ENCODE data around the gene LAIR2. TPM values are rescaled to one million over a fixed set of nuclear protein-coding genes. Genes with fewer than 3 reads are reported as not detected.

LAIR2 gene
- total and polyA plus RNA-seq, 2 of the 13 experiments (the other 11 are each of a cell fraction or from before 2014, with no cell fraction given): 1.3 to 1.9 TPM

DNA sequence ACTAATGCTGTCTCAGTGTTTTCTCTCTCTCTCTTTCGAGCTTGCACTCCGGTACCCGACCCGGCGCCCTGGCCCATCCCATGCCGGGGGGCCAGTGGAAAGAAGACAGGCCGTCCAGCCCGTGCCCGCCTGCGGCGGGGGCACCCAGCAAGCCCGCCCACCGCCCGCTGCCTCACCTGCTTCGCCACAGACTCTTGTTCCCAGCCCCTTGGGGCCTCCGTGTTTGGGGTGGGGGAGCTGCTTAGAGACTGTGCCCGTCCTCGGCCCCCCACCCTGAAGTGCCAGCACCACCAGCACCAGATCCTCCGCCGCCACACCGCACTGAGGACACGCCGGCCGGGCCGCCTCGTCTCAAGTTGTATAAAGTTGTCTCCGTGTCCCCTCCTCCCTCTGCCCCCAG, 41.4 kb upstream of the LAIR2 start:
- FAIRE-seq (no peak), DNase-seq (ENCODE audit: low spot score) (no peak), ATAC-seq (no peak)
- Histone ChIP-seq H3K36me3 (replicated peaks in 1 of 2; ENCODE audit: control insufficient read depth in 1 of 2, insufficient read depth in 2 of 2, low read length in 2 of 2) (peaks cover 23 to 45% of the 10 kb centered on the region in 2 experiments), H3K79me2 (ENCODE audit: insufficient read depth, low read length) (peaks cover 12% of the 10 kb centered on the region), H3K4me3 (replicated peaks in 1 of 3; ENCODE audit: insufficient read depth in 1 of 3, low read depth in 2 of 3, low read length in 3 of 3) (no peak overlapping the region), H3K4me1 (ENCODE audit: insufficient read depth, low read length) (peaks cover 21% of the 10 kb centered on the region), H3K27ac (ENCODE audit: extremely low read length, insufficient read depth, low read length) (no peak overlapping the region), H3K4me2 (ENCODE audit: low read depth, low read length) (no peak overlapping the region), H3K9me3 (ENCODE audit: low read length) (no peaks in the 10 kb centered on the region), H4K20me1 (ENCODE audit: insufficient read depth, low read length) (peaks cover 10% of the 10 kb centered on the region; the same call in 1 of the 2 replicates), H2AFZ (ENCODE audit: low read length) (no peak overlapping the region), H3K27me3 (ENCODE audit: control insufficient read depth in 1 of 2, insufficient read depth in 2 of 2, low read length in 2 of 2) (no peaks in the 10 kb centered on the region), H3K9ac (ENCODE audit: insufficient read depth, low read depth, low read length) (no peak overlapping the region)
- POLR2A ChIA-PET: interaction anchor here (1.0 to 3.5 kb wide), 4 partner anchors 12 to 41 kb away, joined by 3 to 67 read pairs (median 25); partner anchors contain the start of genes CDC42EP5 and LENG8
- TF ChIP-seq POLR2G (IDR thresholded peaks at IDR 0.05; ENCODE audit: low read depth, low read length) (peak; percentile 33; the same call in 1 of the 2 replicates), RBFOX2 (IDR thresholded peaks at IDR 0.05; ENCODE audit: low read depth, low read length) (peak; percentile 86), HNRNPL (IDR thresholded peaks at IDR 0.05; ENCODE audit: low read depth, low read length) (0 out of 2 replicates have a peak, but pooled peaks have one; percentile 31), AHR (CRISPR knock-in tag; IDR thresholded peaks at IDR 0.05) (no peak), ELF1 (CRISPR knock-in tag; IDR thresholded peaks at IDR 0.05) (no peak), AGO2 (optimal IDR thresholded peaks at IDR 0.05; ENCODE audit: low read depth, low read length) (peak; percentile 99), HNRNPK (IDR thresholded peaks at IDR 0.05; ENCODE audit: low read depth, low read length, poor library complexity, severe bottlenecking) (peak; percentile 44), ZC3H13 (CRISPR knock-in tag; IDR thresholded peaks at IDR 0.05) (peak; percentile 53; the same call in 1 of the 2 replicates), ZNF776 (CRISPR knock-in tag; IDR thresholded peaks at IDR 0.05) (no peak), ZMYM3 (CRISPR knock-in tag; IDR thresholded peaks at IDR 0.05) (no peak)
- WGBS (ENCODE audit: low lambda C conversion rate): 98% methylated on average over 26 of the region's 27 CpGs
- intact Hi-C loops (cut with micrococcal nuclease; ENCODE audit: unreplicated experiment): no loop called here
- CTCF ChIA-PET (ENCODE audit: low intra/inter-chr PET ratio, low total read pairs): no interaction called here
- BruUV-seq (replicated peaks): TSS peak; percentile 64
- in situ Hi-C loops (cut with HindIII; ENCODE audit: extremely low pct_ligation_motif_present, low pct_unique_long_range_greater_than_20kb): no loop called here
